Right renal cortex interstitium (tissue), 3 donors: ENCODE data around the gene ADAR. TPM values are rescaled to one million over a fixed set of nuclear protein-coding genes. Genes with fewer than 3 reads are reported as not detected.

Source experiments
- DNase-seq, 3 donors: peaks; one replicate each; pipeline ENCODE4 v3.0.0-alpha.2; 2013; ENCODE audit warnings: low read depth in 3 of 3, low spot score in 2 of 3
- polyA plus RNA-seq, 3 donors: library from polyadenylated mRNA; unstranded; fragments of 120-200 nt; gene quantifications; one replicate each; pipeline ENCODE4 v1.2.1, GENCODE V29; 2013; ENCODE audit not compliant: insufficient read length in 3 of 3

Gene ADAR
- polyA plus RNA-seq, 3 donors, result 143 TPM

DNA sequence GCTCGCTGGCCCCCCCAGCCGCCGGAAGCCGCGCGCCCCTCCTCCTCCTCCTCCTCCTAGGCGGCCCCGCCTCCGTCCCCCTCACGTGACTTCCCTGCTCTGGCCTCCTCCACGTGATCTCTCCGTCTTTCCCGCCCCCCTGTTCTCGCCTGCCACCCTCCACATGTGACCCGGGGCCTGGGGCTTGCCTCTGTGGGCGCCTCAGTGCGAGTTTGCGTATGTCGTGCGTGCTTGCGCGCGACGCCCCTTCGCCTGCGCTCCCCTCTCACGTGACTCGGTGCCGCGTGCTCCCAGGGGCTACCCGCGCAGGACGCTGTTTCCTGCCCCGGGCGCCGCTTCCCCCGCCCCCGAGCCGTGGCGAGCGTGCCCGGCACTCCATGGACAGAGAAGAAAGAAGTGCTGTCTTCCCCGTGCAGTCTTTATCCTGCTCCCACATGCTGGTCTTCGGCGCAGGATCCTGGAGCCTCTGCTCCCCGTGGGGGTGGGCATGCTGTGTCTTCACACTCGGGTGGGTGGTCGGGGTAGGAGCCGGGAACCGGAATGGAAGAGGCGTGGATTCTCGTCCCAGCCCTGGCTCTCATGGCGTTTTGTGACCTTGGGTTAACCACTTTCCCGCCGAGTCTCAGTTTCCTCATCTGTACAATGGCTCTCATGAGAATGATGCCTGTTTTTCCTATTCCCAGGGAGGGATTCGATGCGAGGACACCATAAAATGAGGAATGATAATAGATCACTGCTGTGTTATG is 49.1 kb downstream of the ADAR start:
- DNase-seq, result peak; percentile 89 to 95 (median 94)

DNA sequence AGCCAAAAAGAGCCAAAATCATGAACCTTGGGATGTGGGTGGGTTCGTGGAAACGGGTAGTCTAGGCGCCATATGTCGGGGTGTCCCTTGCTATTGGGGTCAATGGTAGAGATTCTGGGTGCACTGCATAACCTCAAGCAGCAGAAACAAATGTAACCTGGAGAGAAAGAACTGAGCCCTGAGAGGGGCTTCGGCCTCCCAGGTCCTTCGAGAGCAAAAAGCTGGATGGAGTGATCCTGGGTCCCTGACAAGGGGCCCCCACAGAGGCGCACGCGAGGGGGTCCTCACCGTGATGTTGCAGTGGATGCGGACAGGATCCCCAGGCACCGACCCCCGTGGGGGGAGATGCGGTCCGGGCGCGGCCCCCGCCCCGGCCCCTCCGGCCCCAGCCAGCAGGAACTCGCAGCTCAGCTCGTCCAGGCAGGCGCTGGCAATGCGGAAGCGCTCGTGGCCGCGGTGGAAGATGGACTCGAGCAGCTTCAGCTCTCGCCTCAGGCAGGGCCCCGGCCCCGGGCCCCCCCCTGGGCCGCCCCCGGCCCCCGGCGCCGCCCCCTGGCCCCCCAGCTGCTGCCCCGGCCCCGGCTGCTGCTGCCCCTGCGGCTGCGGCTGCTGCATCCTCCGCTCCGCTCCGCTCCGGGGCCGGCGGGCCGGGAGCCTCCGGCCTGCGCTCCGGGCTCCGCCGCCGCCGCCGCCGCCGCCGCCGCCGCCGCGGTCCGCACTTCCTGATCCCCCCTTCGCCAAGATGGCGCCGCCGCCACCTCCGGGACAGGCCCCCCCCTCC is 49.9 kb downstream of the ADAR start, which contains the start of gene UBE2Q1:
Gene UBE2Q1, minus strand, starts transcription at position 724 of the 781 bp plus-strand sequence. Its CDS starts 109 bp downstream, at position 615.
- DNase-seq, result no peak

GRCh38 chr1:154557248-154557938 is 50.6 kb downstream of the ADAR start:
- DNase-seq, result no peak

DNA sequence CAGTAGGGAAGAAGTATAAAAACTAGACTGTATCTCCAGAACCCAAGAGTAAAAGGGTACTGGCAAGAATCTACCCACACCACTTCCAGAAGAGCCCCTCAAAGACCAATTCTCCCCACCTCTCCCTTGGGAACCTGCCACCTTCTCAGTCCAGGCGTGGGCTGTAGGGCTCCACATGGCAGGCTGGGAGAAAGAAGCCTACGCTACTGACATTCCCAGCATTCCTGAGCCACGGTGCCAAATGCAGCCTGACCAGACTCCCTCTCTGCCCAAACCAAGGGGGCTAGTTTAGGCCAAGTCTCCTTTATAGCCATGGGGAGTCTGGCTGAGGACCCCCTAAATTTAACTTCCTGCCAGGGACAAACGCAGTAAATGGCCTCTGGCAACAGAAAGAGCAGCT is 51.6 kb downstream of the ADAR start:
- DNase-seq, result no peak

- no peak for DNase-seq
Observed at GRCh38 chr1:154553056-154554030, 54.6 kb downstream of the ADAR start.

DNA sequence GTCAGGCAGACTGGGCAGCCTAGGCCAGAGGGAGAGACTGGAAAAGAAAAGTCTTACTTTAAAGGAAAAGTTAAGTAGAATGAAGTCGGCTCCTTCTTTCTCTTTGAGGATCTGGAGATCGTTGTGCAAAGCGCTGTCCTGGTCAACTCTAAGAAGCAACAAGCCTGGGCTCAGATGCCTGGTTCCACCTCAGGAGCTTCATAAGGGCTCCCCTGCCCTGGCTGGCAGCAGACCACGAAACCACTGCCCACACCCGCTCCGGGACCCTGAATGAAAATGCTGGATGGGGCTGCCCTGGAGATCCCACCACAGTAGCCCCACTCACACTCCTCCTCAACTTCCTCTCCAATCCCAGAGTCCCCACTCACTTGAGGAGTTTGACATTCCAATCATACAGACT is 56.0 kb downstream of the ADAR start:
- DNase-seq, result no peak

DNA sequence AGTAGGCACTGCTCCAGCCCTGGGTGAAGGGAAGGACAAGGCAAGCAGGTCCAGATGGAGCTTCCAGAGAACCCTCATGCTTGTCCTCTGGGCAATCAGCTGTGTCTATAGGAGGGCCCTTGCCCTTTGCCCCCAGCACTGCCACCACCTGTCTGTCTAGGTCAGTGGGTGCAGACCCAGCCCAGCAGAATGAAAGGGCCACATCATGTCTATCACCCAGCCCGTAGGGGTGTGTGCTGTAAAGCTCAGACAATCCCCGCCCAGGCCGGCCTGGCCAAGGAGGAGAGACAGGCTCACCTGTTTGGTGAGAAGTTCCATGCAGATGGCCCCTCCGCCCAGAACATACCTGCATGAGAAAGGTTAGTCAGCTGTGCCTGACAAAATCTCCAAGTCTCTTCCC is 56.5 kb downstream of the ADAR start:
- no peak for DNase-seq

DNA sequence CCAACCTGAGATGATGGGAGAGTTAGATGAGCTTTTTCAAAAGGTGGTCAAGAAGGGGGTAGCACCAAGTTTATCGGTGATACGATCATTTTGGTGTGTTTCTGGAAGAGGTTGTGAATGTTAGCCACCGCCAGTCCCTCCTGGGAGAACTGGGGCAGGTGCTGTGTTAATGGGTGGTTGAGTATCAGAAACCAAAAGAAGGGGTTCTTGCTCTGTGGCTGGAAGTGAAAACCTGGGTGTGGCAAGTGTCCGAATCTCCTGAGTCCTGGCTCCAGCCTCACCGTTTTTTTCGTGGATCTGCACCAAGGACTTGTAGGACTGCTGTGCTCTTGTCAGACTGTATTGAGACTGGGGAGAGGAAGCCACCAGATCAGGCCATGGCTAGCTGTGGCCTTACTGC is 57.3 kb downstream of the ADAR start:
- no peak for DNase-seq

GRCh38 chr1:154550070-154550469 is 57.9 kb downstream of the ADAR start:
- no peak for DNase-seq

GRCh38 chr1:154549202-154549770 is 58.7 kb downstream of the ADAR start:
- DNase-seq, result no peak

- DNase-seq, result no peak
Observed at GRCh38 chr1:154548028-154548427, 60.0 kb downstream of the ADAR start.

DNA sequence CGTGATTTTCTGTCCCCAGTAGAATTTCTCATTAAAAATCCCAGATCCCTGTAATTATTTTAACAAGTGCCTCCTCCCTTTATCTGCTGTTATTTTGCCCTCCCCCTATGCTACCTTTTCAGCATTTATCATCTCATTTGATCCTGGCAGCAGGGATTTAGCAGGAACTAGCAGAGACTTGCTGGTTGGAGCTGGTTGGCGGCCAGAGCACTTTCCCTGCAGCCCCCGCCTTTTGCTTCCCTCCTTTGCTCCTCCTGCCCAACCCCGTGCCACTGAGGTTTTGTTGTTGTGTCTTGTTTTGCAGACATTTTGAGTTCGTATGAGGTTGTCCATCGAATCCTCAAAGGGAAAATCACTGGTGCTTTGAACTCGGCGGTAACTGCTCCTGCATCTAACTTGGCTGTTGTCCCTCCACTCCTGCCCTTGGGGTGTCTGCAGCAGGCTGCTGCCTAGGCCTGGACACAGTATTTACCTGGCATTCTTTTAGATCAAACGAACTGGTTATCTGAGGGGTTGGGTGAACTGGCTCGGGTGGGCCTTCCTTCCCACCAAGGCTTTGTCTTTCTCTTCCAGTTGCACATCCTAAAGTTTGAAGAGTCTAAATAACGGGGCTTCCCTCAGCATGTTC is 60.8 kb downstream of the ADAR start:
- no peak for DNase-seq

- DNase-seq, result no peak
Observed at GRCh38 chr1:154546264-154547063, 61.5 kb downstream of the ADAR start.

DNA sequence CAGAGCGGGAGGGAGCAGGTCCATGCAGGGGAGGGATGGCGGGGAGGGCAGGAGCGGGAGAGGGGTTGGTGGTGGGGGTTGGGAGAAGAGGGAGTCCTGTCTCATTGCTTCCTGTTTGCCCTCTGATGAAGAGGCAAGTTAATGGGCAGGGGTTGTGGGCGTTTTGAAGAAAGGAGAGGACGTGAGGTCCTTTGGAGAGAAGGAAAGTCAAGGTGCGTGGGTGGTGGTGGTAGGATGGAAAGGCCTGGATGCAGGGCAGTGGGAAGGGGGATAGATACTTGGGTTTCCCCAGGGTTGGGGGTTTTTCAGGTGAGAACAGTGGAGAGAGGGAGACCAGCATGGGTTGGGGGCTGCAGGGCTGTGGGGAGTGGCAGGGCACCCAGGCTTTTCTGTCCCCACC is 66.8 kb downstream of the ADAR start:
- DNase-seq, result no peak

DNA sequence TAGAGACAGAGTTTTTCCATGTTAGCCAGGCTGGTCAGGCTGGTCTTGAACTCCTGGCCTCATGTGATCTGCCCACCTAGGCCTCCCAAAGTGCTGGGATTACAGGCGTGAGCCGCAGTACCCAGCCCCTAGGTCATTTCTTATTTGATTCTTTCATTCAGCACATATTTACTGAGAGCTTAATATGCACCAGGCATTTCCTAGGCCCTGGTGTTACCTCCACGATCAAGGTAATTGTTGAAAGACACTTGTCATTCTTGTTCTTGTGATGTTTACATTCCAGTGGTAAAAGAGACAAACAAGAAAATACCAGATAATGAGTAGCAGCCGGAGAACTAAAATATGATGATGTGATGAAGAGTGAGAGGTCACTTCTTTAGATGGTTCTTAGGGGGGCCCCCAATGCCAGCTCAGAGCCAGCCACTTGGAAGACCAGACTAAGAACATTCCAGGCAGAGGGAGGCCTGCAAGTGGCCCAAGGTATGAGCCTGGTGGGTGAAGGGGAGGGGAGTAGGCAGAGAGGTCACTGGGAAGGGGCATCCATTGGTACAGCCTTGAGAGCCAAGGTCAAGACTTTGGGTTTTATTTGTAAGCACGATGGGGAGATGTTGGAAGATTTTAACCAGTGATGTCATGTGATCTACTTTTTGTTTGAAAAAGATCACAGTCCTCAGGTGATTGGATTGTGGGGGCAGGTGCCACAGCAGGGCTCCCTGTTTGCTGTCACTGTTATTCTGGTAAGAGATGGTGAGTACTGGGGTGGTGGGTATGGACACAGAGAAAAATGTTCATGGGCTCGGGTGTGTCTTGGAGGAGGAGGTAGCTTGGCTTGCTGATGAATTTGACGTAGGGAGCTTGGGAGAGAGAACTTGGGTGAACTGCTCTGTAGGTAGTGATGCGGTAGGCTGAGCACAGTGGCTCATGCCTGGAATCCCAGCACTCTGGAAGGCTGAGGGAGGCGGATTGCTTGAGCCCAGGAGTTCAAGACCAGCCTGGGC is 68.2 kb downstream of the ADAR start:
- DNase-seq, result no peak

DNA sequence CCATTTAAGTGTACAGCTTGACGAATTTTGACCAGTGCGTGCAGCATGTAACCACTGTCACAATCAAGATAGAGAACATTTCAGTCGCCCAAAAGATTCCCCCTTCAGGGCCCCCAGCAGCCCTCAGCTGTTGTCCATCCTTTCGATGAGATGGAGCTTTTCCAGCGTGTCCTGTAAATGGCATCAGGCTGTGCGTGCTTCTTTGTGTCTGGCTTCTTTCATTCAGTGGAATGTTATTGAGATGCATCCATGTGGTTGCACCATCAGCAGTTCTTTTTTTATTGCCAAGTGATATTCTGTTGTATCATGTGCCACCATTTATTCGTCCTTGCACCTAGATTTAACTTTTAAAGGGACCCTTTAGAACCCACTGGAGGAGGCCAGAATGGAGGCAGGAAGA is 71.4 kb downstream of the ADAR start:
- no peak for DNase-seq
